ENCODE data around the gene FBN1. TPM values are rescaled to one million over a fixed set of nuclear protein-coding genes. Genes with fewer than 3 reads are reported as not detected.

Gene FBN1
- polyA plus RNA-seq, 2 of the 4 experiments (the other 2 are of a cell fraction), result 6.3 to 9.4 TPM

DNA sequence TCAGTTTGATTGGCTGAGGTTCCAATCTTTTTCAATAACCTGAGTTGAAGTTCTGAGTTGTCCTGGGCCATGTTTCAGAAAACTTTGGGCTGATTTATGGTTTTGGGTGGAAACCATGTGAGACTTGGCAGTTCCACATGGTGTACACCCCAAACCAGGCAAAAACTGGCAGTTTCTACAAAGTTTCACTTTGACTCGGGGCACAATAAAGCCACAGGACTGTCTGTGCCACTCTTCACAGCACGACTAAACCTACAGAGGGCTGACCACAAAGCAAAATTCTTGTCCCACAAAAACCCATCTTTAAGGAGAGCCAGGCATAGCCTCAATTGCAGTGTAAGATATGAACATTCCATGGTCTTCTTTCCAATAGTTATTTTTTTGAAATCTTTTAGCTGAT, 159.3 kb downstream of the FBN1 start (continued):
- TF ChIP-seq, protein P1, sequence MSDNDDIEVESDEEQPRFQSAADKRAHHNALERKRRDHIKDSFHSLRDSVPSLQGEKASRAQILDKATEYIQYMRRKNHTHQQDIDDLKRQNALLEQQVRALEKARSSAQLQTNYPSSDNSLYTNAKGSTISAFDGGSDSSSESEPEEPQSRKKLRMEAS (IDR thresholded peaks at IDR 0.05), result no peak
- no peak for TF ChIP-seq FOSL2 (IDR thresholded peaks at IDR 0.05)
- TF ChIP-seq FOSL2 (CRISPR knock-in tag; IDR thresholded peaks at IDR 0.05), result no peak
- no peak for TF ChIP-seq ZFP36 (IDR thresholded peaks at IDR 0.05; ENCODE audit: borderline replicate concordance, partially characterized antibody)
- no peak for TF ChIP-seq EP300 (IDR thresholded peaks at IDR 0.05)
- TF ChIP-seq KDM1A (IDR thresholded peaks at IDR 0.05; ENCODE audit: low read depth), result no peak
- TF ChIP-seq FOXS1 (CRISPR knock-in tag; IDR thresholded peaks at IDR 0.05), result no peak
- TF ChIP-seq TFCP2L1 (CRISPR knock-in tag; IDR thresholded peaks at IDR 0.05), result no peak

DNA sequence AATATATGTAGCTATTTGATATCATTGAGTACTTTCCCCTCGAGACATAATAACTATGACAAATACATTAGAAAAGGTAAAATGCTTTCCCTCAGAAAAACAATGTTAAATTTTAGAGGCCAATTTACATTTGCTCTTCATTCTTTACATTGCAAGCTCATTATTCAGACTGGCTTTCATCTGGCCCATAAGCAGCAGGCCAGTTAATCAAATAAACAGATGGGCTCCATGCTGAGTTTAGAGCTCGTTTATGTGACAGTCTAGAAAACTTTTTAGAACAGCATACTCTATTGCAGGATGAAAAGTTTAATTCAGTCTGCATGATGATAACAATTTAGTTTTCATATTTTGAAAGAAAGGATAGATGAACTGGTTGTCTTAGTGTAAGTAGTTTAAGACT, 163.7 kb downstream of the FBN1 start:
- ATAC-seq (no peak), DNase-seq (ENCODE audit: low read depth in 1 of 2, low spot score in 1 of 2) (no peak), FAIRE-seq (no peak)
- Histone ChIP-seq H3K27ac (no peak overlapping the region), H3K4me1 (no peaks in the 10 kb centered on the region), H3K4me2 (no peak overlapping the region), H3K9me3 (no peaks in the 10 kb centered on the region), H3K4me3 (no peak overlapping the region)
- POLR2A ChIA-PET, result no interaction called here
- CTCF ChIA-PET, result no interaction called here
- 50% methylated on average over 2 of the region's 2 CpGs for WGBS (ENCODE audit: missing lambda C conversion rate)
- no peak for TF ChIP-seq KDM5A (IDR thresholded peaks at IDR 0.05)
- TF ChIP-seq, protein P2, sequence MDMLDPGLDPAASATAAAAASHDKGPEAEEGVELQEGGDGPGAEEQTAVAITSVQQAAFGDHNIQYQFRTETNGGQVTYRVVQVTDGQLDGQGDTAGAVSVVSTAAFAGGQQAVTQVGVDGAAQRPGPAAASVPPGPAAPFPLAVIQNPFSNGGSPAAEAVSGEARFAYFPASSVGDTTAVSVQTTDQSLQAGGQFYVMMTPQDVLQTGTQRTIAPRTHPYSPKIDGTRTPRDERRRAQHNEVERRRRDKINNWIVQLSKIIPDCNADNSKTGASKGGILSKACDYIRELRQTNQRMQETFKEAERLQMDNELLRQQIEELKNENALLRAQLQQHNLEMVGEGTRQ (IDR thresholded peaks at IDR 0.05), result no peak
- no peak for TF ChIP-seq NR3C1 (IDR thresholded peaks at IDR 0.05)
- no peak for TF ChIP-seq HEYL (CRISPR knock-in tag; IDR thresholded peaks at IDR 0.05)
- no peak for TF ChIP-seq BHLHE40 (IDR thresholded peaks at IDR 0.05; ENCODE audit: low read depth, low read length)
- no peak for TF ChIP-seq JUNB (IDR thresholded peaks at IDR 0.05)
- TF ChIP-seq ZC3H11A (IDR thresholded peaks at IDR 0.05), result no peak

DNA sequence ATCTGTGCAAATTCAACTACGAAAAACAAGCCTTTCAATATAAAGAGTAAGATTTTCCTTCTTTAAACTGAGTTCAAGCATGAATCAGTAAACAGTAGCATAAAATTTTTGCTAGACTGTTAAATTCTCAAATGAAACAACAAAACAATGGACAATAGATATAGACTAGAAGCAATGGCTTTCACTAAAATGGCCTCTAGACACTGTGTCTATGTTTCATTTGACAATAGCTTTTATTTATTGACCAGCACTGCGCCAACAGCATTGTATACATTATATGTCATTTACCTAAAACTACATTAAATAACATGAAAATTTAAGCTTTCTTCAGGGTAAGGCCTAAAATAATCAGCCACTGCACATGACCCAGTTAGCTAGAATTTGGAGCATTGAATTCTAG, 165.8 kb downstream of the FBN1 start:
- Histone ChIP-seq H3K4me2 (no peak overlapping the region), H3K4me3 (no peak overlapping the region), H3K9me3 (no peaks in the 10 kb centered on the region), H3K27ac (no peak overlapping the region), H3K4me1 (no peaks in the 10 kb centered on the region)
- ATAC-seq, result no peak
- POLR2A ChIA-PET, result no interaction called here
- CTCF ChIA-PET, result interaction anchor here (1.1 kb wide), 1 partner anchor 47 kb away, joined by 3 read pairs; no protein-coding TSS in a partner anchor
- TF ChIP-seq HEYL (CRISPR knock-in tag; IDR thresholded peaks at IDR 0.05) (no peak), NPAS2 (CRISPR knock-in tag; IDR thresholded peaks at IDR 0.05; ENCODE audit: borderline replicate concordance) (no peak), HOXA7 (CRISPR knock-in tag; IDR thresholded peaks at IDR 0.05) (no peak), RNF2 (IDR thresholded peaks at IDR 0.05; ENCODE audit: borderline replicate concordance, low read depth) (no peak), ZSCAN20 (CRISPR knock-in tag; IDR thresholded peaks at IDR 0.05) (no peak)
- TF ChIP-seq, protein P3, sequence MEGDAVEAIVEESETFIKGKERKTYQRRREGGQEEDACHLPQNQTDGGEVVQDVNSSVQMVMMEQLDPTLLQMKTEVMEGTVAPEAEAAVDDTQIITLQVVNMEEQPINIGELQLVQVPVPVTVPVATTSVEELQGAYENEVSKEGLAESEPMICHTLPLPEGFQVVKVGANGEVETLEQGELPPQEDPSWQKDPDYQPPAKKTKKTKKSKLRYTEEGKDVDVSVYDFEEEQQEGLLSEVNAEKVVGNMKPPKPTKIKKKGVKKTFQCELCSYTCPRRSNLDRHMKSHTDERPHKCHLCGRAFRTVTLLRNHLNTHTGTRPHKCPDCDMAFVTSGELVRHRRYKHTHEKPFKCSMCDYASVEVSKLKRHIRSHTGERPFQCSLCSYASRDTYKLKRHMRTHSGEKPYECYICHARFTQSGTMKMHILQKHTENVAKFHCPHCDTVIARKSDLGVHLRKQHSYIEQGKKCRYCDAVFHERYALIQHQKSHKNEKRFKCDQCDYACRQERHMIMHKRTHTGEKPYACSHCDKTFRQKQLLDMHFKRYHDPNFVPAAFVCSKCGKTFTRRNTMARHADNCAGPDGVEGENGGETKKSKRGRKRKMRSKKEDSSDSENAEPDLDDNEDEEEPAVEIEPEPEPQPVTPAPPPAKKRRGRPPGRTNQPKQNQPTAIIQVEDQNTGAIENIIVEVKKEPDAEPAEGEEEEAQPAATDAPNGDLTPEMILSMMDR (IDR thresholded peaks at IDR 0.05), result no peak
- DNase-seq (ENCODE audit: low read depth in 1 of 2, low spot score in 1 of 2), result no peak
- no peak for FAIRE-seq
- 77% methylated on average over 2 of the region's 2 CpGs for WGBS (ENCODE audit: missing lambda C conversion rate)

DNA sequence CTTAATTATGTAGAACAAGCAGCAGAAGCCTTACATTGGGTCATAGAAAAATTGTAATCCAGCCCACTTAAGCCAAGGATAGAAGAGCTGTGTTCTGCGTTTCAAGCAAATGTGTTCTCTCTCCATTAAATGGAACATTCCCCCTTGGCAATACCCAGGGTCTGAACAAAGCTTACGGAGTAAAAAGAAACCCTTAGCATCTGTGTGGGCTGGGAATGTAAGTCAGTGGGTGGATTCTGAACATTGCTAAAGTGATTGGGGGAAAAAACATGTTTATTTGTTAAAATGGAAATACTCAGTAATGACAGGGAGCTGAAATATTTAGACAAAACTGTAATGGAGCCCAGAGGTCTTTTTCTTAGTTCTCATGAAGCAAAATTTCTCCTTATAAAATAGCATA, 166.9 kb downstream of the FBN1 start:
- no peak for FAIRE-seq
- no peak for DNase-seq (ENCODE audit: low read depth in 1 of 2, low spot score in 1 of 2)
- Histone ChIP-seq H3K27ac (no peak overlapping the region), H3K4me3 (no peak overlapping the region), H3K4me1 (no peaks in the 10 kb centered on the region), H3K9me3 (no peaks in the 10 kb centered on the region), H3K4me2 (no peak overlapping the region)
- ChIA-PET CTCF (no interaction called here), POLR2A (no interaction called here)
- 94% methylated on average over 2 of the region's 2 CpGs for WGBS (ENCODE audit: missing lambda C conversion rate)
- ATAC-seq, result no peak
- no peak for TF ChIP-seq EP300 (IDR thresholded peaks at IDR 0.05)
- no peak for TF ChIP-seq TP53 (CRISPR knock-in tag; IDR thresholded peaks at IDR 0.05)
- TF ChIP-seq KDM1A (IDR thresholded peaks at IDR 0.05; ENCODE audit: low read depth), result no peak
- no peak for TF ChIP-seq ESRRA (IDR thresholded peaks at IDR 0.05; ENCODE audit: borderline replicate concordance, low read length)
- TF ChIP-seq CHD4 (IDR thresholded peaks at IDR 0.05; ENCODE audit: borderline replicate concordance), result no peak
- TF ChIP-seq, protein P4, sequence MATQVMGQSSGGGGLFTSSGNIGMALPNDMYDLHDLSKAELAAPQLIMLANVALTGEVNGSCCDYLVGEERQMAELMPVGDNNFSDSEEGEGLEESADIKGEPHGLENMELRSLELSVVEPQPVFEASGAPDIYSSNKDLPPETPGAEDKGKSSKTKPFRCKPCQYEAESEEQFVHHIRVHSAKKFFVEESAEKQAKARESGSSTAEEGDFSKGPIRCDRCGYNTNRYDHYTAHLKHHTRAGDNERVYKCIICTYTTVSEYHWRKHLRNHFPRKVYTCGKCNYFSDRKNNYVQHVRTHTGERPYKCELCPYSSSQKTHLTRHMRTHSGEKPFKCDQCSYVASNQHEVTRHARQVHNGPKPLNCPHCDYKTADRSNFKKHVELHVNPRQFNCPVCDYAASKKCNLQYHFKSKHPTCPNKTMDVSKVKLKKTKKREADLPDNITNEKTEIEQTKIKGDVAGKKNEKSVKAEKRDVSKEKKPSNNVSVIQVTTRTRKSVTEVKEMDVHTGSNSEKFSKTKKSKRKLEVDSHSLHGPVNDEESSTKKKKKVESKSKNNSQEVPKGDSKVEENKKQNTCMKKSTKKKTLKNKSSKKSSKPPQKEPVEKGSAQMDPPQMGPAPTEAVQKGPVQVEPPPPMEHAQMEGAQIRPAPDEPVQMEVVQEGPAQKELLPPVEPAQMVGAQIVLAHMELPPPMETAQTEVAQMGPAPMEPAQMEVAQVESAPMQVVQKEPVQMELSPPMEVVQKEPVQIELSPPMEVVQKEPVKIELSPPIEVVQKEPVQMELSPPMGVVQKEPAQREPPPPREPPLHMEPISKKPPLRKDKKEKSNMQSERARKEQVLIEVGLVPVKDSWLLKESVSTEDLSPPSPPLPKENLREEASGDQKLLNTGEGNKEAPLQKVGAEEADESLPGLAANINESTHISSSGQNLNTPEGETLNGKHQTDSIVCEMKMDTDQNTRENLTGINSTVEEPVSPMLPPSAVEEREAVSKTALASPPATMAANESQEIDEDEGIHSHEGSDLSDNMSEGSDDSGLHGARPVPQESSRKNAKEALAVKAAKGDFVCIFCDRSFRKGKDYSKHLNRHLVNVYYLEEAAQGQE (IDR thresholded peaks at IDR 0.05), result no peak
- TF ChIP-seq NPAS2 (CRISPR knock-in tag; IDR thresholded peaks at IDR 0.05; ENCODE audit: borderline replicate concordance), result no peak
- no peak for TF ChIP-seq GATA3 (IDR thresholded peaks at IDR 0.05; ENCODE audit: borderline replicate concordance)
- no peak for TF ChIP-seq MAFK (IDR thresholded peaks at IDR 0.05; ENCODE audit: partially characterized antibody)
- no peak for TF ChIP-seq CBX2 (IDR thresholded peaks at IDR 0.05; ENCODE audit: borderline replicate concordance, low read depth)
- no peak for TF ChIP-seq PHF8 (IDR thresholded peaks at IDR 0.05; ENCODE audit: borderline replicate concordance, low read depth)
- TF ChIP-seq EHF (CRISPR knock-in tag; IDR thresholded peaks at IDR 0.05), result no peak
- TF ChIP-seq TFCP2L1 (CRISPR knock-in tag; IDR thresholded peaks at IDR 0.05), result no peak
- no peak for TF ChIP-seq RNF2 (IDR thresholded peaks at IDR 0.05; ENCODE audit: borderline replicate concordance, low read depth)
- TF ChIP-seq FOXS1 (CRISPR knock-in tag; IDR thresholded peaks at IDR 0.05), result no peak
